ENCODE data around the gene ITSN1.

DNA sequence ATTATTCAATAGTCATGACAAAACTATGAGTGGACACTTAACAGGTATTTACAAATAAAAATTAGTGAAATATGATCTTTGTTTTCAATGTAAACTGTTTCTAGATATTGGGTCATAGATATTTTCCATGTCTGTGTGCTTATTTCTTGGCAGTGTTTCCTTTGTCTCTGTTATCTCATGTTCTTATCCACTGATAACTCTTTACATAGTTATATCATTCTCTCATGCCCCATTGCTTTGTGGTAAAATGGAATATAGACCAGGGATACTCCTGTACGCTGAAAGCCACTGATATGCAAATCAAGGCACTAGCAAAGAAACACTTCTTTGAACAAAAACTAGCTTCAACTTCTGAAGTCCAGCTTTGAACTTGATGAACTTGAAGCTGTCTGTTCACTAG, 113.1 kb downstream of the ITSN1 start:
- TF ChIP-seq, protein P1, sequence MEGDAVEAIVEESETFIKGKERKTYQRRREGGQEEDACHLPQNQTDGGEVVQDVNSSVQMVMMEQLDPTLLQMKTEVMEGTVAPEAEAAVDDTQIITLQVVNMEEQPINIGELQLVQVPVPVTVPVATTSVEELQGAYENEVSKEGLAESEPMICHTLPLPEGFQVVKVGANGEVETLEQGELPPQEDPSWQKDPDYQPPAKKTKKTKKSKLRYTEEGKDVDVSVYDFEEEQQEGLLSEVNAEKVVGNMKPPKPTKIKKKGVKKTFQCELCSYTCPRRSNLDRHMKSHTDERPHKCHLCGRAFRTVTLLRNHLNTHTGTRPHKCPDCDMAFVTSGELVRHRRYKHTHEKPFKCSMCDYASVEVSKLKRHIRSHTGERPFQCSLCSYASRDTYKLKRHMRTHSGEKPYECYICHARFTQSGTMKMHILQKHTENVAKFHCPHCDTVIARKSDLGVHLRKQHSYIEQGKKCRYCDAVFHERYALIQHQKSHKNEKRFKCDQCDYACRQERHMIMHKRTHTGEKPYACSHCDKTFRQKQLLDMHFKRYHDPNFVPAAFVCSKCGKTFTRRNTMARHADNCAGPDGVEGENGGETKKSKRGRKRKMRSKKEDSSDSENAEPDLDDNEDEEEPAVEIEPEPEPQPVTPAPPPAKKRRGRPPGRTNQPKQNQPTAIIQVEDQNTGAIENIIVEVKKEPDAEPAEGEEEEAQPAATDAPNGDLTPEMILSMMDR (IDR thresholded peaks at IDR 0.05; ENCODE audit: low read depth, low read length, poor library complexity, severe bottlenecking), result no peak
- TF ChIP-seq EZH2phosphoT487 (IDR thresholded peaks at IDR 0.05; ENCODE audit: borderline replicate concordance, low read length), result no peak

Measured in DOHH2 (cell line).